PC-9 (cell line): ENCODE results near the gene HIRA. TPM values are rescaled to one million over a fixed set of nuclear protein-coding genes. Genes with fewer than 3 reads are reported as not detected.

Source experiments
- BruUV-seq: library from RNA; stranded (reverse); fragments of 400-500 nt; replicated peaks from 2 replicates; lab custom pipeline; 2021; lab: Mats Ljungman, UMichigan
- CTCF ChIA-PET: fragments of 300-600 bp; sonication (Branson Sonifier 250); formaldehyde crosslinking; loops from one replicate; lab custom pipeline; 2022; ENCODE audit warnings: antibody characterized with exemption; lab: Charles Lee
- POLR2A ChIA-PET: fragments of 300-600 bp; sonication (Branson Sonifier 250); formaldehyde crosslinking; loops from one replicate; lab custom pipeline; 2022; ENCODE audit warnings: antibody characterized with exemption; ENCODE audit not compliant: unreplicated experiment; lab: Charles Lee
- DNase-seq, 2 experiments: peaks; one replicate each; pipeline versions ENCODE4 v3.0.0 to v3.0.0-alpha.2; 2015 to 2022; ENCODE audit warnings: mixed read lengths in 1 of 2
- H2AFZ ChIP-seq: fragments of 200-600 bp; sonication (generic); 2 replicates; pipeline ENCODE4 v1.8.1; 2017; ENCODE audit warnings: antibody characterized with exemption
- H3F3A ChIP-seq: fragments of 200-600 bp; sonication (generic); 2 replicates; pipeline ENCODE4 v1.8.1; 2017; ENCODE audit warnings: antibody characterized with exemption, mild to moderate bottlenecking, low read depth; ENCODE audit not compliant: insufficient read depth
- H3K27ac ChIP-seq: fragments of 200-600 bp; sonication (generic); 2 replicates; pipeline ENCODE4 v1.6.1; 2016; ENCODE audit warnings: mixed run types
- H3K27me3 ChIP-seq: fragments of 200-600 bp; sonication (generic); 2 replicates; pipeline ENCODE4 v1.6.1; 2016; ENCODE audit warnings: low read depth, mixed run types; ENCODE audit not compliant: insufficient read depth
- H3K36me3 ChIP-seq: fragments of 200-600 bp; sonication (generic); 2 replicates; pipeline ENCODE4 v1.6.1; 2016; ENCODE audit warnings: low read depth, mixed run types
- H3K4me1 ChIP-seq: fragments of 200-600 bp; sonication (generic); replicated peaks from 2 replicates; pipeline ENCODE4 v1.6.1; 2016; ENCODE audit warnings: mixed run types; ENCODE audit not compliant: insufficient read depth
- H3K4me2 ChIP-seq: fragments of 200-600 bp; sonication (generic); 2 replicates; pipeline ENCODE4 v1.6.1; 2017; ENCODE audit warnings: mixed run types
- H3K4me3 ChIP-seq: fragments of 200-600 bp; sonication (generic); 2 replicates; pipeline ENCODE4 v1.6.1; 2016; ENCODE audit warnings: mixed run types
- H3K79me2 ChIP-seq: fragments of 200-600 bp; sonication (generic); 2 replicates; pipeline ENCODE4 v1.6.1; 2017; ENCODE audit warnings: low read depth, mixed run types
- H3K9me2 ChIP-seq: fragments of 200-600 bp; sonication (generic); 2 replicates; pipeline ENCODE4 v1.8.1; 2017; ENCODE audit warnings: mild to moderate bottlenecking; ENCODE audit not compliant: insufficient read depth
- H3K9me3 ChIP-seq: fragments of 200-600 bp; sonication (generic); 2 replicates; pipeline ENCODE4 v1.8.1; 2016; ENCODE audit warnings: low read depth; ENCODE audit not compliant: insufficient read depth
- H4K20me1 ChIP-seq: fragments of 200-600 bp; sonication (generic); 2 replicates; pipeline ENCODE4 v1.8.1; 2017; ENCODE audit not compliant: insufficient read depth
- EZH2 ChIP-seq: fragments of 200-600 bp; sonication (generic); IDR thresholded peaks from 2 replicates; pipeline ENCODE4 v1.8.0; 2017; ENCODE audit warnings: antibody characterized with exemption, low read depth
- intact Hi-C: fragments of 100-400 bp; cut with micrococcal nuclease; formaldehyde crosslinking; loops from one replicate; pipeline ENCODE4 v1.10.0; 2022; ENCODE audit not compliant: unreplicated experiment
- total RNA-seq: library from RNA; stranded (reverse); gene quantifications from 2 replicates; pipeline ENCODE4 v1.2.3, GENCODE V29; 2021
- TF ChIP-seq, protein P1 (sequence below): fragments of 200-600 bp; sonication (generic); conservative IDR thresholded peaks from 2 replicates; pipeline ENCODE4 v1.6.1; 2017; ENCODE audit warnings: mixed run types, antibody characterized with exemption, mild to moderate bottlenecking, moderate library complexity

The HIRA gene
- total RNA-seq, 1 experiment from 2014 or later, result 19.2 TPM

DNA sequence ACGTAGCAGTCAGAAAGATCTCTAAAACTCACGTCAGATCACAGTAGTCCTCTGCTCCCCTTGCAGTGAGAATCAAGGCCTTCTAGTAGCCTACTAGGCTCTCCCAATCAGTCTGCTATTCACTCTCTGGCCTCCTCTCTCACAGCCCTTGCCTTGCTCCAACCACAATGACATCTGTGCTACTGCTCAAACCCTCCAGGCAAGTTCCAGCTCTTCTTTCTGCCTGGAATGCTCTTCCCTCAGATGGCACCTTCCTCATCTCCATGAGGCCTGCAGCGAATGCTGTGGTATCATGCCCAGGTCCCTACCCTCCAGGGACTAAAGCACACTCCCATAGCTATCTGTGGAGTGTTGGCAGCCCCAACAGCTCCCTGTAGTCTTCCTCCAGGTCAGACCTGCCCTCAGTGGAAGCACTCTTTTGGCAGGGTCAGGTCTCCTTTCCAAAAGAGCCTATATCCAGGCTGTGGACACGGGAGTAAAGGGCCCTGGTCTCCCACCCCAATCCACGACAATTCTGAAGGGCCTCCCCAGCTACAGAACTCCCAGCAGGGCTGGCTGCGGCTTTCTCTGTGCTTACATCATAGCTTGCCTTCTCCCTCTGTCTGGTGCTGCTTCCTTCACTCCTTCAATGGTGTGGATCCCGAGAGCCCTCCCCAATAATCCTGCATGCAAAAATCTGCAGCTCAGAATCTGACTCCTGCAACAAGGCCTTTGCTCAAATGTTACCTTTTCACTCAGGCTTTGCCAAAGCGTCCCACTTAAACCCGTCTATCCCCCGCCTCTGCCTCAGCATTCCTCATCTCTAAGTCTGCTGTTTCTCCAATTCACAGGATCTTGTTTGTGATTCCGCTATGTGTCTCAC lies 8.9 kb downstream of the HIRA start:
- no TSS peak for BruUV-seq
- TF ChIP-seq, protein P1, sequence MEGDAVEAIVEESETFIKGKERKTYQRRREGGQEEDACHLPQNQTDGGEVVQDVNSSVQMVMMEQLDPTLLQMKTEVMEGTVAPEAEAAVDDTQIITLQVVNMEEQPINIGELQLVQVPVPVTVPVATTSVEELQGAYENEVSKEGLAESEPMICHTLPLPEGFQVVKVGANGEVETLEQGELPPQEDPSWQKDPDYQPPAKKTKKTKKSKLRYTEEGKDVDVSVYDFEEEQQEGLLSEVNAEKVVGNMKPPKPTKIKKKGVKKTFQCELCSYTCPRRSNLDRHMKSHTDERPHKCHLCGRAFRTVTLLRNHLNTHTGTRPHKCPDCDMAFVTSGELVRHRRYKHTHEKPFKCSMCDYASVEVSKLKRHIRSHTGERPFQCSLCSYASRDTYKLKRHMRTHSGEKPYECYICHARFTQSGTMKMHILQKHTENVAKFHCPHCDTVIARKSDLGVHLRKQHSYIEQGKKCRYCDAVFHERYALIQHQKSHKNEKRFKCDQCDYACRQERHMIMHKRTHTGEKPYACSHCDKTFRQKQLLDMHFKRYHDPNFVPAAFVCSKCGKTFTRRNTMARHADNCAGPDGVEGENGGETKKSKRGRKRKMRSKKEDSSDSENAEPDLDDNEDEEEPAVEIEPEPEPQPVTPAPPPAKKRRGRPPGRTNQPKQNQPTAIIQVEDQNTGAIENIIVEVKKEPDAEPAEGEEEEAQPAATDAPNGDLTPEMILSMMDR, result no peak
- no peak for TF ChIP-seq EZH2
- Histone ChIP-seq H2AFZ (no peak overlapping the region), H3F3A (no peaks in the 10 kb centered on the region), H3K27me3 (no peaks in the 10 kb centered on the region), H4K20me1 (peaks cover 8% of the 10 kb centered on the region; the same call in 1 of the 2 replicates), H3K4me2 (no peak overlapping the region), H3K4me3 (no peak overlapping the region), H3K36me3 (no peaks in the 10 kb centered on the region), H3K9me3 (no peaks in the 10 kb centered on the region), H3K27ac (no peak overlapping the region), H3K9me2 (no peaks in the 10 kb centered on the region), H3K79me2 (peaks cover 57% of the 10 kb centered on the region), H3K4me1 (no peaks in the 10 kb centered on the region)
- POLR2A ChIA-PET, result no interaction called here
- CTCF ChIA-PET, result no interaction called here
- intact Hi-C loops, result no loop called here
- no peak for DNase-seq

DNA sequence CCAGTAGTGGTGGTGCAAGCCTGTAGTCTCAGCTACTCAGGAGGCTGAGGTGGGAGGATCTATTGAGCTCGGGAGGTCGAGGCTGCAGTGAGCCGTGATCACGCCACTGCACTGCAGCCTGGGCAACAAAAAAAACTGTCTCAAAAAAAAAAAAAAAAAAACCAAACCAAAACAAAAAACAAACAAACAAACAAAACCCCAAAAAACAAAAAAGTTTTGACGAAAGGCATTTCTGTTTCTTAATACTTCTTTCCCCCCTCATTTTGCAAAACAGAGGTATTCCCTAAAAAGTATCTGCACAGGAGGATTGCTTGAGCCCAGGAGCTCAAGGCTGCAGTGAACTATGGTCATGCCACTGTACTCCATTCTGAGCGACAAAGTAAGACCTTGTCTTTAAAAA lies 11.2 kb downstream of the HIRA start:
- Histone ChIP-seq H3K9me2 (no peaks in the 10 kb centered on the region), H3K27me3 (no peaks in the 10 kb centered on the region), H3K79me2 (peaks cover 55% of the 10 kb centered on the region), H2AFZ (no peak overlapping the region), H3K36me3 (no peaks in the 10 kb centered on the region), H3K27ac (no peak overlapping the region), H3K4me3 (no peak overlapping the region), H3F3A (no peaks in the 10 kb centered on the region), H3K4me2 (no peak overlapping the region), H3K9me3 (no peaks in the 10 kb centered on the region), H3K4me1 (no peaks in the 10 kb centered on the region), H4K20me1 (no peaks in the 10 kb centered on the region; the same call in 1 of the 2 replicates)
- no peak for DNase-seq
- no TSS peak for BruUV-seq
- TF ChIP-seq, protein P1, result no peak
- TF ChIP-seq EZH2, result no peak
- CTCF ChIA-PET, result no interaction called here
- intact Hi-C loops, result no loop called here
- POLR2A ChIA-PET, result no interaction called here

DNA sequence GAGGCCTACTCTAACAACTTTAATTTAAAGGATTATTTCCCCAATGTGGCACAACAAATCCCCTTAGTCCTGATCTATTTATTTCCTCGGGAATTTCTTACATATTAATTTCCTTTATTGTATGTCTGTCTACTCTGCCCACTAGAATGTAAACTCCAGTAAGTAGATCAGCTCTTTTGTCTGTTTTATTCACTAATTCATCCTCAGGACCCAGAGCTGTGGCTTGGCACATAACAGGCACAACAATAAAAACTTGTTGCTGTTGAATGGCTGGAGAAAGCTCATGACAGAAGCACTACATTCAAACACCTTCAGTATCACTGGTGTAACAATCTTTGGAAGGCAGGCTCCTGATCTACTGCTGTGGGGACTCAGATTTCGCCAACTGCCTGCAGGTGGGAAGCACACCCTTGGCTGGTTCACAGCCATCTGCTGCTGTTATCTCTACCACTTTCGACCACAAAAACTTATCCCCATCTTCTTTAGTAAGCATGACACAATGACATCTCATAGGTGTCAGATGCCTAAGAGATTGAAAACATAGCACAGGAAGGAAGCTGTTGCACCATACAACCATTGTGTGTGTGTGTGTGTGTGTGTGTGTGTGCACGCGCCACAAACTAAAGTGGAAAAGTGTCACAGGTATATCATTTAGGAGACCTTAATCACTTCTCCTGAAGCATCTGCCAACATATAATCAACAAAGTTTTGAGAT lies 11.9 kb downstream of the HIRA start:
- no peaks in the 10 kb centered on the region; the same call in 1 of the 2 replicates for H4K20me1 ChIP-seq
- no peak overlapping the region for H3K4me2 ChIP-seq
- no peaks in the 10 kb centered on the region for H3K36me3 ChIP-seq
- DNase-seq, result no peak
- H3K4me1 ChIP-seq, result no peaks in the 10 kb centered on the region
- no peak overlapping the region for H3K4me3 ChIP-seq
- intact Hi-C loops, result no loop called here
- H3K9me2 ChIP-seq, result no peaks in the 10 kb centered on the region
- H3K27ac ChIP-seq, result no peak overlapping the region
- no peak overlapping the region for H2AFZ ChIP-seq
- BruUV-seq, result no TSS peak
- POLR2A ChIA-PET, result no interaction called here
- no peaks in the 10 kb centered on the region for H3F3A ChIP-seq
- TF ChIP-seq EZH2, result no peak
- TF ChIP-seq, protein P1, result no peak
- H3K27me3 ChIP-seq, result no peaks in the 10 kb centered on the region
- no peaks in the 10 kb centered on the region for H3K9me3 ChIP-seq
- CTCF ChIA-PET, result no interaction called here
- peaks cover 51% of the 10 kb centered on the region for H3K79me2 ChIP-seq
